GM23248 (cell line): ENCODE data around the gene RBKS.

Experiments
- EZH2 ChIP-seq: fragments of 200-600 bp; sonication (generic); IDR thresholded peaks from 2 replicates; pipeline ENCODE4 v1.6.1; 2018; ENCODE audit warnings: antibody characterized with exemption, mild to moderate bottlenecking; ENCODE audit not compliant: insufficient read depth, poor library complexity, severe bottlenecking
- EZH2phosphoT487 ChIP-seq: fragments of 200-600 bp; sonication (generic); IDR thresholded peaks from 2 replicates; pipeline ENCODE4 v1.6.1; 2018; ENCODE audit warnings: antibody characterized with exemption, moderate library complexity, mild to moderate bottlenecking, low read depth; ENCODE audit not compliant: insufficient read depth

- TF ChIP-seq EZH2 (no peak), EZH2phosphoT487 (no peak)
These were observed 133.4 kb downstream of the RBKS start for GRCh38 chr2:27756544-27757498.
